SH-SY5Y (cell line): ENCODE results near the gene GADL1.
A peak's percentile ranks its signal among the peaks of the same experiment; 100 is the strongest.

Experiments
- GATA2 ChIP-seq: IDR thresholded peaks from 2 replicates; pipeline ENCODE4 v1.6.1; 2011; ENCODE audit warnings: mild to moderate bottlenecking, low read depth, low read length
- GATA3 ChIP-seq: IDR thresholded peaks from 2 replicates; pipeline ENCODE4 v1.6.1; 2011; ENCODE audit warnings: low read depth, mild to moderate bottlenecking, low read length, moderate library complexity

Gene GADL1

GRCh38 chr3:30904996-30905395, 10.5 kb upstream of the GADL1 start:
- TF ChIP-seq GATA2 (no peak), GATA3 (no peak)

- TF ChIP-seq GATA3: no peak
- TF ChIP-seq GATA2: no peak
Measured at GRCh38 chr3:30895329-30895728, 868 bp upstream of the GADL1 start.

GRCh38 chr3:30893678-30894325, 659 bp downstream of the GADL1 start:
- TF ChIP-seq GATA3 (no peak), GATA2 (no peak)

GRCh38 chr3:30890907-30891306, 3.6 kb downstream of the GADL1 start:
- no peak for TF ChIP-seq GATA3
- no peak for TF ChIP-seq GATA2

GRCh38 chr3:30886888-30887287, 7.6 kb downstream of the GADL1 start:
- TF ChIP-seq GATA3 (no peak), GATA2 (no peak)

GRCh38 chr3:30878862-30879261, 15.6 kb downstream of the GADL1 start:
- no peak for TF ChIP-seq GATA3
- TF ChIP-seq GATA2: no peak

GRCh38 chr3:30875505-30875904, 19.0 kb downstream of the GADL1 start:
- no peak for TF ChIP-seq GATA3
- TF ChIP-seq GATA2: no peak

- TF ChIP-seq GATA3: no peak
- no peak for TF ChIP-seq GATA2
Measured at GRCh38 chr3:30873671-30874070, 20.8 kb downstream of the GADL1 start.

- TF ChIP-seq GATA3 (no peak), GATA2 (no peak)
Measured at GRCh38 chr3:30872879-30873278, 21.6 kb downstream of the GADL1 start.

GRCh38 chr3:30871720-30872119, 22.7 kb downstream of the GADL1 start:
- no peak for TF ChIP-seq GATA3
- TF ChIP-seq GATA2: no peak

GRCh38 chr3:30864836-30865235, 29.6 kb downstream of the GADL1 start:
- TF ChIP-seq GATA2: no peak

- TF ChIP-seq GATA2 (no peak), GATA3 (no peak)
Measured at GRCh38 chr3:30864132-30864531, 30.3 kb downstream of the GADL1 start.

- TF ChIP-seq GATA2: no peak
- no peak for TF ChIP-seq GATA3
Measured at GRCh38 chr3:30862004-30862403, 32.5 kb downstream of the GADL1 start.

- TF ChIP-seq GATA2 (no peak), GATA3 (no peak)
Measured at GRCh38 chr3:30858894-30859389, 35.5 kb downstream of the GADL1 start.

- TF ChIP-seq GATA2 (no peak), GATA3 (peak; percentile 64)
Measured at GRCh38 chr3:30855400-30856292, 38.8 kb downstream of the GADL1 start.
